Putamen (tissue), 1 donor: Measurements from ENCODE around the gene TTC27.
"Not testable (repeated sequence)": the region's sequence is repeated elsewhere in the genome, so short reads cannot be mapped to it uniquely, and the experiment has no call there.

Source experiments
- DNase-seq: peaks from one replicate; pipeline ENCODE4 v3.0.0-alpha.2; 2016; ENCODE audit warnings: low spot score

TTC27 gene

DNA sequence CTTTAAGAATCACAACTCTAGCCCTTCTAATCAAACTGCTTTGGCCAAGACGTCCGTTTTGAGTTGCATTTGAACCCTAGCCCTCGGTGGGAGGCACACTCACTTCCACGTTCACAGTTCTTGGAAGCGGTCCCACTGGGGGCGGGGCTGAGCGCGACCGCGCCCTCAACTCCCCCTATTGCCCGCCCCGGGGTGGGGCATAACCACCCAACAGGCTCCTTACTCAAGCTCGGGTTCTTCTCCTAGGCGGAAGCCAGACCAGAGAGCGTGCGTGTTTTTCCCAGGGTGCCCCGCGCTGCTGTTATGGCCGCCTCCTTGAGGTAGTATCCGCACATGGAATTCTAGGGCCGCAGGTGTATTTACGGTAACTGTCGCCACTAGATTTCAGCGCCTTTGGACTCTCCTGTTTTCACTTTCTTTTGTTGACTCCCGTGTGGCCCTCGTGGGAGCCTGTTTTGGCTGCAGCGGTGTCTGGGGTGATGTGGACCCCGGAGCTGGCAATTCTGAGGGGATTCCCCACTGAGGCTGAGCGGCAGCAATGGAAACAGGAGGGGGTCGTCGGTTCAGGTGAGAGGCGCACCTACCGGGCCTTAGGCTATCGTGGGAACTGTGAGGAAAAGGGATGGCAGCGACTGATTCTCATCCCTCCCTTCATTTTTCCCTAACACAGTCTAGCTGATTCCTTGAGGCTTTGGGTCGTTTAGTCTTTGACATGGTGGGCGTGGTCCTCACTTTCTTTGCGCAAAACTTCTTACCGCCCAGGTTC lies at the start of gene TTC27:
Gene TTC27 (plus strand): TSS at position 237 of the 766 bp plus-strand sequence. CDS start 243 bp downstream, at position 480.
- peak; percentile 97 for DNase-seq

GRCh38 chr2:32591669-32592463 lies 36.0 kb upstream of the TTC27 start:
- DNase-seq: no peak

- DNase-seq: no peak
Observed at GRCh38 chr2:32594573-32594972, 33.3 kb upstream of the TTC27 start.

GRCh38 chr2:32611366-32611765 lies 16.5 kb upstream of the TTC27 start:
- DNase-seq: no peak

- no peak for DNase-seq
Observed at GRCh38 chr2:32611771-32612170, 16.1 kb upstream of the TTC27 start.

DNA sequence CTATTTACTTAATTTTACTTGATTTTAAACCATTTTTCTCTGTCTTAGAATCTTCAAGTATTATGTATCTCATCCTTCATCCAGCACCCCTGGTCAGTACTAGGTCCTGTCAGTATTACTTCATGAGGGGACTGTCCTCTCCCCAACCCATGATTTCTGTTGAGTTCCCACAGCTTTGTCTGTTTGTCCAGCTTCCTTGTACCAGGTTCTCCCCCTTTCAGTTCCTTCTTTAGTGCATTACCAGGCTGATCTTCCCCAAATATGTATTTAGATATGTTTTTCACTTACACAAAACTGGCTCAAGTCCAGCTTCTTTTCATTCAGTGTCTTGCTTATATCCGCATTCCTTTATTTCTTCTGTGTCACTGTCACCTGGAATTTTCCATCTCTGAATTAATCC lies 13.8 kb upstream of the TTC27 start:
- DNase-seq: no peak

GRCh38 chr2:32617599-32618189 lies 10.2 kb upstream of the TTC27 start:
- no peak for DNase-seq

DNA sequence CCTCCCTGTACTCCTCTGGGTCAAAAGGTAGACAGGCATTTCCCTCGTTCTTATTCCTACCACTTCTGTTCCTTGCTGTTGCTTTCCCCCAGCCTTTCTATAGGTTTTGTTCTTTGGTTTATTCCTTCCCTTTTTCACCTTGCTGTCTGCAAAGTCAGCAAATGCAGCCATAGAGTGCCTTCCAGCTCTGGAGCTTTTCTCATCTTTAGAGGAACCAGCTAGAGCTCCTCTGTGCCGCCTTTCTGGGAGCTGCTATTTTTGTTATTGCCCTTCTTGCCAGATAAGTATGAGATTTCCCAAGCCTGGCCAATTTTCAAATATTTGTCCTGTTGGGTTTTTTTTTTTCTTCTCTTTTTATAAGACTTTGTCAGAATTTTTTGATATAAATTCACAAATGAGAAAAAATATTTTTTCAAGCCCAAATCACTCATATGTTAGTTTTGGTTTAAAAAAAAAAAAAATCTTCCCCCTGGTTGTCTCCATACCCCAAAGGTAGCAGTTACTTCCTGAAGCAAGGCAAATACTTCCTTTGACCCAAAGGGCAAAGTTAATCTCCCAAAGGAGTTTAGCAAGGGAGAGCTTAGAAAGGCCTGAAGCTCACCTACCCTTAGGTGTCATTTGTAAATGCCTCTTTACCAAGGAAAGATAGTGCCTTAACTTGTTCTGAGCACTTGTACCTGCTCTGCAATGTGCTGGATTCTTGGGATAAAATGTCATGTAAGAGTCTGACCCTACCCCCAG lies 5.1 kb upstream of the TTC27 start:
- DNase-seq: no peak

DNA sequence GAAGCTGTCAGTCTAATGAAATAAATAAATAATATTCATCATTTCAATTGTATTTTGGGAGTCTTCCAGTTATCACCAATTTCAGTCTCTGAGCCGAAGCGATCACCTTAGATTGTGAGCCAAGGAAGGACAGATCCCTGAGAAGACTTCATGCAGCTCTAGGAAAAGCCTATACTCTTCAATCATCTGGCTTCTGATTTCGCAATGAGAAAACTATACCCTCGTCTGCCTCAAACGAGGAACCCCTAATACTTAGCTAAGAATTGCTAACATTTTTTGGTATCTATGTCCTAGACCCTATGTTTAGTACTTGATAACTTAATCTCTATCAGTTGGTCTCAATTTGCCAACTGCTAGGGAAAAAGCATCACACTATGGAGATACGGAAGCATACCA lies 4.5 kb upstream of the TTC27 start:
- no peak for DNase-seq

GRCh38 chr2:32624812-32625211 lies 3.0 kb upstream of the TTC27 start:
- no peak for DNase-seq

- no peak for DNase-seq
Observed at GRCh38 chr2:32626639-32627221, 1.1 kb upstream of the TTC27 start.

GRCh38 chr2:32627441-32627813 lies 423 bp upstream of the TTC27 start:
- DNase-seq: peak; percentile 57

GRCh38 chr2:32632089-32632488 lies 4.2 kb downstream of the TTC27 start:
- DNase-seq: no peak

DNA sequence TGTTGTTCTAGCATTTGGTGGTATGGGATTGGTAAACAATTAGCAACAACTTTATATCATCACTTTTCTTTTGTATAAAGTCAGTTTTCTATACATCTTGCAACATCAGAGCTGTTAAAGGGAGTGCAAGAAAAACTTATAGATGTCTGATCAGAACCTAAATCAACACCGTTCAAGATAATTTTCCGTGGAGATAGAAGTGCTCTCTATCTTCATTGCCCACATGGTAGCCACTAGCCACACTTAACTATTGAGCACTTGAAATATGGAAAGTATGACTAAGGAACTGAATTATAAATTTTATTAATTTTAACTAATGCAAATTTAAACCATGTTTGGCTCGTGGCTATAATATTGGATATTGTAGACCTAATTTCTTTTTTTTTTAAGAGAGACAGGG lies 5.2 kb downstream of the TTC27 start:
- DNase-seq: no peak

GRCh38 chr2:32638548-32638947 lies 10.7 kb downstream of the TTC27 start:
- DNase-seq: not testable (repeated sequence)

- DNase-seq: no peak
Observed at GRCh38 chr2:32641180-32641579, 13.3 kb downstream of the TTC27 start.

- no peak for DNase-seq
Observed at GRCh38 chr2:32647180-32647651, 19.4 kb downstream of the TTC27 start.

DNA sequence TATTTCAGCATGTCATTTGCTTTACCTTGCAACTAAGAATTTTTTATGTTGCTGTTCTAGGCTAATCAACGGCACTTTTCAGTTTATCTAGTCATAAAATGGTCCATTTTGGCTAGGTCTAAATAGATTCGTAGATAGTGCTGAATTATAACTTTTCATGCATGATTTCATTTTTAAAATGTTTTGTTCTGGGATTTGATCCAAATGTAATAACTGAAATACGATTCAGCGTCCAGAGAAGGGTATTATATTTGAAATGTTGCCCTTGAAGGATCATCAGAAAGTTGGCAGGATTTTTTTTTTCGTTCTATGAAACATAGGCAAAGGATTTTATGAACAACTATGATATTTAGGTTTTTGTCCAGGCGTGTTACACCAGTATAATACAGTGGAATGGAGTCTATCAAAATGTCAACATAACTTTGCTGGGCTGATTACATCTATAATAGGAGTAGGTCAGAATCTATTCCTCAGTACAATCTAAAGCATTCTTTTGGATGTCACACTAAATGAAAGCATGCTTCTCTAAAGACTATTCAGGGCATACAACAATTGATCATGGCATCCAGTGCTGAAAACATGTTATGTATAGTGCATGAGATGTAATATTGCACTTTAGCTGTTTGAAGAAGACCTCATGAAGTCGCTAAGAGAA lies 24.8 kb downstream of the TTC27 start:
- no peak for DNase-seq

GRCh38 chr2:32656069-32656468 lies 28.2 kb downstream of the TTC27 start:
- DNase-seq: no peak

DNA sequence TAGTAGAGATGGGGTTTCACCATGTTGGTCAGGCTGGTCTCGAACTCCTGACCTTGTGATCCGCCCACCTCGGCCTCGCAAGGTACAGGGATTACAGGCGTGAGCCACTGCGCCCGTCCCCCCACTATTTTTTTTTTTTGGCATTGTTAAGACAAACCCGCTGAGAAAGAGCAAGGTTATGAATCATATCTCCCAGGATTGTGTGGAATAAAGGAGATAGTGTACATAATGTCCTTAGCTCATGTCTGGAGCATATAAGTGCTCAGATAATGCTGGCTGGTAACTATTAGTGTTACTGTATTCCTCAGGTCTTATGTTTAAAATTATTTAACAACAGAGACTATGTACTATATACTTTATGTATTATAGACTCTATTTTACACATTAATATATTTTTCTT lies 36.0 kb downstream of the TTC27 start:
- no peak for DNase-seq

DNA sequence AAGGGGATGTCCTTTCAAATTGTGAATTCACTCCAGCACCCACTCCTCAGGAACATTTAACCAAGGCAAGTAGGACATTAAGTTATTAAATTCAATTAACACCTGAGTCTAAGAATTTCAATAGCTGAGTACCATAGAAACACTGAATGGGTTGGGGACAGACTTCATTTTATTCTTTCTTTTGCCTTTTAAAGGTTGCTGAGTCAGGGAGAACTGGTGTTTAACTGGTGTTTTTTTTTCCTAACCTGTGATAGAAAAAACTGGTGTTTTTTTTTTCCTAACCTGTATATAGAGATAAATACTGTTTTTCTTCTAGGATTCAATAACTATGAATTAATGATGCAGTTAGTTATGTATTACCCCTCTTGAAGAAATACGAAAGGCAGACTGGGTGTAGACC lies 38.9 kb downstream of the TTC27 start:
- DNase-seq: no peak
